ENCODE data around the gene ARHGAP11A. TPM values are rescaled to one million over a fixed set of nuclear protein-coding genes. Genes with fewer than 3 reads are reported as not detected.

The ARHGAP11A gene
- total and polyA plus RNA-seq, 2 of the 13 experiments (the other 11 are each of a cell fraction or from before 2014, with no cell fraction given) = 5.1 to 46.3 TPM

DNA sequence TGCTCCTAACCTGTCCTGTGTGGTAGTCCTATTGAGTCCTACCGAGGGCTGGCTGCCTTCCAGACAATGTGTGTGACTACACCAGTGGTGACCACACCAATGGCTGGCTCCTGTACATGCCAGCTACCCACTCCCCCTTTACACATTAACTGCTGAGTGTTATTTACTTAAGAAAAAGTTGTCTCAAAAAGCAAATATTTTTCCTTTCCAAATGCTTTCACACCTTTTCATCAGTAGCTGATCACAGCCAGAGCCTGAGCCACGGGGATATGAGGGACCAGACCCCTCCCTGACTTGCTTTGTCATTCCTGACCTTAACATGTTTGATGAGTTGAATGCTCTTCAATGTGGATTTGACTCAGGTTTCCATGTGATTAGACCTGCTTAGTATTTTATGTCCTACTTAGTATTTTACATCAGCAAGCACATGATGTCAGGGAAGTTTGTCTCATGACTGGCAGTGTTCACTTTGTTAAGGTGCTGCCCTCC, 72.9 kb downstream of the ARHGAP11A start (continued):
- TF ChIP-seq, protein P1, sequence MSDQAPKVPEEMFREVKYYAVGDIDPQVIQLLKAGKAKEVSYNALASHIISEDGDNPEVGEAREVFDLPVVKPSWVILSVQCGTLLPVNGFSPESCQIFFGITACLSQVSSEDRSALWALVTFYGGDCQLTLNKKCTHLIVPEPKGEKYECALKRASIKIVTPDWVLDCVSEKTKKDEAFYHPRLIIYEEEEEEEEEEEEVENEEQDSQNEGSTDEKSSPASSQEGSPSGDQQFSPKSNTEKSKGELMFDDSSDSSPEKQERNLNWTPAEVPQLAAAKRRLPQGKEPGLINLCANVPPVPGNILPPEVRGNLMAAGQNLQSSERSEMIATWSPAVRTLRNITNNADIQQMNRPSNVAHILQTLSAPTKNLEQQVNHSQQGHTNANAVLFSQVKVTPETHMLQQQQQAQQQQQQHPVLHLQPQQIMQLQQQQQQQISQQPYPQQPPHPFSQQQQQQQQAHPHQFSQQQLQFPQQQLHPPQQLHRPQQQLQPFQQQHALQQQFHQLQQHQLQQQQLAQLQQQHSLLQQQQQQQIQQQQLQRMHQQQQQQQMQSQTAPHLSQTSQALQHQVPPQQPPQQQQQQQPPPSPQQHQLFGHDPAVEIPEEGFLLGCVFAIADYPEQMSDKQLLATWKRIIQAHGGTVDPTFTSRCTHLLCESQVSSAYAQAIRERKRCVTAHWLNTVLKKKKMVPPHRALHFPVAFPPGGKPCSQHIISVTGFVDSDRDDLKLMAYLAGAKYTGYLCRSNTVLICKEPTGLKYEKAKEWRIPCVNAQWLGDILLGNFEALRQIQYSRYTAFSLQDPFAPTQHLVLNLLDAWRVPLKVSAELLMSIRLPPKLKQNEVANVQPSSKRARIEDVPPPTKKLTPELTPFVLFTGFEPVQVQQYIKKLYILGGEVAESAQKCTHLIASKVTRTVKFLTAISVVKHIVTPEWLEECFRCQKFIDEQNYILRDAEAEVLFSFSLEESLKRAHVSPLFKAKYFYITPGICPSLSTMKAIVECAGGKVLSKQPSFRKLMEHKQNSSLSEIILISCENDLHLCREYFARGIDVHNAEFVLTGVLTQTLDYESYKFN (CRISPR knock-in tag; conservative IDR thresholded peaks at IDR 0.05) = 0 out of 2 replicates have a peak, but pooled peaks have one; percentile 25
- TF ChIP-seq, protein P2, sequence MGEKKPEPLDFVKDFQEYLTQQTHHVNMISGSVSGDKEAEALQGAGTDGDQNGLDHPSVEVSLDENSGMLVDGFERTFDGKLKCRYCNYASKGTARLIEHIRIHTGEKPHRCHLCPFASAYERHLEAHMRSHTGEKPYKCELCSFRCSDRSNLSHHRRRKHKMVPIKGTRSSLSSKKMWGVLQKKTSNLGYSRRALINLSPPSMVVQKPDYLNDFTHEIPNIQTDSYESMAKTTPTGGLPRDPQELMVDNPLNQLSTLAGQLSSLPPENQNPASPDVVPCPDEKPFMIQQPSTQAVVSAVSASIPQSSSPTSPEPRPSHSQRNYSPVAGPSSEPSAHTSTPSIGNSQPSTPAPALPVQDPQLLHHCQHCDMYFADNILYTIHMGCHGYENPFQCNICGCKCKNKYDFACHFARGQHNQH (CRISPR knock-in tag; IDR thresholded peaks at IDR 0.05) = no peak
- no peak for TF ChIP-seq TAF15 (IDR thresholded peaks at IDR 0.05; ENCODE audit: low read depth, low read length, poor library complexity, severe bottlenecking)
- no peak for TF ChIP-seq ZNF7 (CRISPR knock-in tag; IDR thresholded peaks at IDR 0.05)
- peak; percentile 29; the same call in 1 of the 2 replicates for TF ChIP-seq SOX5 (CRISPR knock-in tag; IDR thresholded peaks at IDR 0.05; ENCODE audit: borderline replicate concordance)
- no peak for TF ChIP-seq SMC3 (IDR thresholded peaks at IDR 0.05; ENCODE audit: low read length)
- TF ChIP-seq NFE2 (CRISPR knock-in tag; IDR thresholded peaks at IDR 0.05) = 0 out of 2 replicates have a peak, but pooled peaks have one; percentile 11
- peak; percentile 57; the same call in 1 of the 2 replicates for TF ChIP-seq ZNF644 (CRISPR knock-in tag; IDR thresholded peaks at IDR 0.05; ENCODE audit: low read depth)
- TF ChIP-seq SOX13 (IDR thresholded peaks at IDR 0.05) = no peak
- TF ChIP-seq SOX13 (CRISPR knock-in tag; conservative IDR thresholded peaks at IDR 0.05 in 1 of 2, IDR thresholded peaks at IDR 0.05 in 1 of 2) = peak in 1 of 2 experiments; percentile 12; a peak in 1 of 4 replicates
- 0 out of 2 replicates have a peak, but pooled peaks have one; percentile 15 for TF ChIP-seq FOXK1 (CRISPR knock-in tag; IDR thresholded peaks at IDR 0.05; ENCODE audit: borderline replicate concordance, low read depth)
- no peak for TF ChIP-seq ZNF33A (CRISPR knock-in tag; IDR thresholded peaks at IDR 0.05; ENCODE audit: borderline replicate concordance)
- TF ChIP-seq ZNF232 (CRISPR knock-in tag; IDR thresholded peaks at IDR 0.05; ENCODE audit: borderline replicate concordance) = no peak
- TF ChIP-seq ZNF121 (CRISPR knock-in tag; IDR thresholded peaks at IDR 0.05) = no peak
- TF ChIP-seq CAMTA2 (CRISPR knock-in tag; IDR thresholded peaks at IDR 0.05; ENCODE audit: borderline replicate concordance) = no peak
- no peak for TF ChIP-seq PAF1 (CRISPR knock-in tag; IDR thresholded peaks at IDR 0.05)
- TF ChIP-seq NCOA5 (CRISPR knock-in tag; IDR thresholded peaks at IDR 0.05) = no peak
- TF ChIP-seq ZNF781 (CRISPR knock-in tag; IDR thresholded peaks at IDR 0.05; ENCODE audit: borderline replicate concordance, not compliant biosample characterization) = no peak
- TF ChIP-seq ZNF577 (CRISPR knock-in tag; IDR thresholded peaks at IDR 0.05; ENCODE audit: borderline replicate concordance, low read depth) = no peak
- no peak for TF ChIP-seq ISL2 (CRISPR knock-in tag; IDR thresholded peaks at IDR 0.05)
- peak; percentile 76; the same call in 1 of the 2 replicates for TF ChIP-seq TBX3 (IDR thresholded peaks at IDR 0.05; ENCODE audit: borderline replicate concordance)
- no peak for TF ChIP-seq CREB1 (IDR thresholded peaks at IDR 0.05)
- TF ChIP-seq CREB1 (CRISPR knock-in tag; IDR thresholded peaks at IDR 0.05) = 0 out of 2 replicates have a peak, but pooled peaks have one; percentile 24
- 0 out of 2 replicates have a peak, but pooled peaks have one; percentile 7 for TF ChIP-seq RARA (CRISPR knock-in tag; IDR thresholded peaks at IDR 0.05)
- 0 out of 2 replicates have a peak, but pooled peaks have one; percentile 5 for TF ChIP-seq MAFF (IDR thresholded peaks at IDR 0.05; ENCODE audit: low read depth, low read length)
- no peak for TF ChIP-seq ZSCAN30 (CRISPR knock-in tag; IDR thresholded peaks at IDR 0.05)
- no peak for TF ChIP-seq ZSCAN12 (CRISPR knock-in tag; IDR thresholded peaks at IDR 0.05)
- peak; percentile 64; the same call in 1 of the 2 replicates for TF ChIP-seq FOSL2 (CRISPR knock-in tag; IDR thresholded peaks at IDR 0.05)
- TF ChIP-seq IKZF4 (CRISPR knock-in tag; IDR thresholded peaks at IDR 0.05; ENCODE audit: borderline replicate concordance, low read depth, not compliant biosample characterization) = no peak

Data from HepG2 (cell line).